ENCODE data around the gene STRBP. TPM values are rescaled to one million over a fixed set of nuclear protein-coding genes. Genes with fewer than 3 reads are reported as not detected.
"Not testable (repeated sequence)": the region's sequence is repeated elsewhere in the genome, so short reads cannot be mapped to it uniquely, and the experiment has no call there.

STRBP gene
- total RNA-seq, 1 donor from 2014 or later: 17.3 TPM

DNA sequence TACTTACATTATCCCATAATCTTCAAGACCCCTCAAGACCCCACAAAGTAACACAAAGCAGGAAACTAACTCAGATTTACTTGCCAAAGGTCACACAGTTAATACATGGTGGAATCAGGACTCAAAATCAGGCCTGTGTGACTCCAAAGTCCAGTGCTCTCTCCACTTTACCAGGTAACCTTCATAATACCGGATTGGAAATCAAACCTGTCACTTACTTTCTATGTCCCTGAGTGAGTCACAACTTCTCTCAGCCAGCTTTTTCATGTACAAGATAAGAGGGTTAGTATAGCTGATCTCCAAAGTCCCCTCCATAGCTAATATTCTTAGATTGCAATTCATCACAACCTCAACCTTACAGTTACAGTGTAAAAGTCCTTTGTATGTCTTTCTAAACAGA lies 17.1 kb downstream of the STRBP start:
- no peak overlapping the region for H3K27ac Mint-ChIP-seq (ENCODE audit: unreplicated experiment)
- no peak overlapping the region for H3K4me3 Mint-ChIP-seq (ENCODE audit: unreplicated experiment)
- no peak for DNase-seq (ENCODE audit: extremely low spot score, unreplicated experiment)
- peaks cover 5% of the 10 kb centered on the region for H3K4me1 Mint-ChIP-seq (ENCODE audit: unreplicated experiment)
- H3K27me3 Mint-ChIP-seq (ENCODE audit: unreplicated experiment): no peaks in the 10 kb centered on the region
- no peaks in the 10 kb centered on the region for H3K9me3 Mint-ChIP-seq (ENCODE audit: unreplicated experiment)
- TF ChIP-seq, protein P1, sequence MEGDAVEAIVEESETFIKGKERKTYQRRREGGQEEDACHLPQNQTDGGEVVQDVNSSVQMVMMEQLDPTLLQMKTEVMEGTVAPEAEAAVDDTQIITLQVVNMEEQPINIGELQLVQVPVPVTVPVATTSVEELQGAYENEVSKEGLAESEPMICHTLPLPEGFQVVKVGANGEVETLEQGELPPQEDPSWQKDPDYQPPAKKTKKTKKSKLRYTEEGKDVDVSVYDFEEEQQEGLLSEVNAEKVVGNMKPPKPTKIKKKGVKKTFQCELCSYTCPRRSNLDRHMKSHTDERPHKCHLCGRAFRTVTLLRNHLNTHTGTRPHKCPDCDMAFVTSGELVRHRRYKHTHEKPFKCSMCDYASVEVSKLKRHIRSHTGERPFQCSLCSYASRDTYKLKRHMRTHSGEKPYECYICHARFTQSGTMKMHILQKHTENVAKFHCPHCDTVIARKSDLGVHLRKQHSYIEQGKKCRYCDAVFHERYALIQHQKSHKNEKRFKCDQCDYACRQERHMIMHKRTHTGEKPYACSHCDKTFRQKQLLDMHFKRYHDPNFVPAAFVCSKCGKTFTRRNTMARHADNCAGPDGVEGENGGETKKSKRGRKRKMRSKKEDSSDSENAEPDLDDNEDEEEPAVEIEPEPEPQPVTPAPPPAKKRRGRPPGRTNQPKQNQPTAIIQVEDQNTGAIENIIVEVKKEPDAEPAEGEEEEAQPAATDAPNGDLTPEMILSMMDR (IDR thresholded peaks at IDR 0.05): no peak
- H3K36me3 Mint-ChIP-seq (ENCODE audit: unreplicated experiment): no peaks in the 10 kb centered on the region

DNA sequence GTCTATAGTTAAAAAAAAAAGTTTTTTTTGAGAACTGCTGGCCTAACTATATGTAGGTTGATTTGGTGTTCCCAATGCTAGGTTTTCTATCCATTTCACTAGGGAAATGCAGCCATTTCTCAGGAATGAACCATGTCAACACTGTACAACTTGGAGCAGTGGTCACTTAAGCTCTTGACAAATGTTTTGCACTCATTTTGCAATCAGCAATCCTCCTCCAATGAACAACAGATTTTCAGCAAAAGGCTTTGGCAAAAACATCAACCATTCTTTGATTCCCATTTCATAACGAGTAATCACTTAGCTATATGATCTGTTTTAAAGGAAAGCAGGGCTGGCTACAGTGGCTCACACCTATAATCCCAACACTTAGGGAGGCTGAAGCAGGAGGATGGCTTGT lies 17.9 kb downstream of the STRBP start:
- no peaks in the 10 kb centered on the region for H3K9me3 Mint-ChIP-seq (ENCODE audit: unreplicated experiment)
- no peak for DNase-seq (ENCODE audit: extremely low spot score, unreplicated experiment)
- TF ChIP-seq, protein P1 (IDR thresholded peaks at IDR 0.05): no peak

DNA sequence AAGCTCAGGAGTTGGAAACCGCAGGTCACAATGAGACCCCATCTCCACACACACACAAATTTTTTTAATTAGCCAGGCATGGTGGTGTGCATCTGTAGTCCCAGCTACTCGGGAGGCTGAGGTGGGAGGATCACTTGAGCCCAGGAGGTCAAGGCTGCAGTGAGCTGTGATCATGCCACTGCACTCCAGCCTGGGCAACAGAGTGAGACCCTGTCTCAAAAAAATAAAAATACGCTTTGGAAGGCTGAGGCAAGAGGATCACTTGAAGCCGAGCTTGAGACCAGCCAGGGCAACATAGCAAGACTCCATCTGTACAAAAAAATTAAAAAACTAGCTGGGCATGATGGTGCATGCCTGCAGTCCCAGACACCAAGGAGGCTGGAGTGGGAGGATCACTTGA lies 19.2 kb downstream of the STRBP start:
- H3K4me1 Mint-ChIP-seq (ENCODE audit: unreplicated experiment): peaks cover 12% of the 10 kb centered on the region
- not testable (repeated sequence) for H3K9me3 Mint-ChIP-seq (ENCODE audit: unreplicated experiment); H3K27ac Mint-ChIP-seq (ENCODE audit: unreplicated experiment); H3K27me3 Mint-ChIP-seq (ENCODE audit: unreplicated experiment); DNase-seq (ENCODE audit: extremely low spot score, unreplicated experiment); H3K4me3 Mint-ChIP-seq (ENCODE audit: unreplicated experiment); H3K36me3 Mint-ChIP-seq (ENCODE audit: unreplicated experiment)

More for the DNA sequence above, 17.9 kb downstream of the STRBP start:
- no peaks in the 10 kb centered on the region for H3K27me3 Mint-ChIP-seq (ENCODE audit: unreplicated experiment)
- no peak overlapping the region for H3K4me3 Mint-ChIP-seq (ENCODE audit: unreplicated experiment)
- H3K4me1 Mint-ChIP-seq (ENCODE audit: unreplicated experiment): peaks cover 12% of the 10 kb centered on the region
- no peaks in the 10 kb centered on the region for H3K36me3 Mint-ChIP-seq (ENCODE audit: unreplicated experiment)
- H3K27ac Mint-ChIP-seq (ENCODE audit: unreplicated experiment): no peak overlapping the region

DNA sequence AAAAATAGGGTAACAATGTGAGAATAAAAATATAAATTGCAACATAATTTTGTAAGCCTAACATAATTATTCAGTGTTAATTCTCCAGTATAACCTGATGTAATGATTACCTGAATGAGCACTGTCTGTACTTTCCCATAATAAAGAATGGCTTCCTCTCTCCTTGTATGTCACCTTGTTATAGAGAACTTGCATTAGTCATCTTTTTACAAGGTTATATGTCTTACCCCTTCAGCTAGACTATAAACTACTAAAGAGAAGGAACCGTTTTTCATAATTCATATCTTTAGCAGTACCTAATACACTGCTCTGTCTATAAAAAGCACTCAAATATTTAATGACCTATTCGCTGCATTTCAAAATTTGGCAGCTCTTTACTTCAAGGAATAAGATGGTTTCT lies 19.8 kb downstream of the STRBP start:
- Mint-ChIP-seq H3K27ac (ENCODE audit: unreplicated experiment) (no peak overlapping the region), H3K4me3 (ENCODE audit: unreplicated experiment) (no peak overlapping the region), H3K36me3 (ENCODE audit: unreplicated experiment) (no peaks in the 10 kb centered on the region), H3K27me3 (ENCODE audit: unreplicated experiment) (no peaks in the 10 kb centered on the region), H3K4me1 (ENCODE audit: unreplicated experiment) (peaks cover 12% of the 10 kb centered on the region), H3K9me3 (ENCODE audit: unreplicated experiment) (no peaks in the 10 kb centered on the region)
- DNase-seq (ENCODE audit: extremely low spot score, unreplicated experiment): no peak
- TF ChIP-seq, protein P1 (IDR thresholded peaks at IDR 0.05): no peak

DNA sequence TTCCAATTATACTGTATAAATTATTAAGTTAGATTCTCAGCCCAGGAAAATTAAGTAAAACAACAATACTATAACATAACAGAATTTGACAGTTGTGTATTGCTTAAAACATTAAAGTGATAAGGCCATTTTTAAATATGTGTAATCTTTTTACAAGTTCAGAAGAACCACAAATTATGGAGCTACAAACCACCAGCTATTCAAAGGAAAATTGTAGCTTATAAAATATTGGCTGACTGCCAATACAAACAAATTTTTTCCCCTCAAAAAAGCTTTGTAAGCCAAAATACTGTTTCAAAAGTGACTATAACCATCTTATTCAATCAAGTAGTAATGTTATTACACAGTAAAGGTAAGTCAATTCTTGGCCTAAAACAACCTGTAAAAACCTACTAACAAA lies 21.9 kb downstream of the STRBP start:
- Mint-ChIP-seq H3K9me3 (ENCODE audit: unreplicated experiment) (peaks cover 8% of the 10 kb centered on the region), H3K4me1 (ENCODE audit: unreplicated experiment) (peaks cover 12% of the 10 kb centered on the region), H3K4me3 (ENCODE audit: unreplicated experiment) (no peak overlapping the region), H3K27me3 (ENCODE audit: unreplicated experiment) (no peaks in the 10 kb centered on the region), H3K36me3 (ENCODE audit: unreplicated experiment) (peaks cover 2% of the 10 kb centered on the region), H3K27ac (ENCODE audit: unreplicated experiment) (no peak overlapping the region)
- no peak for DNase-seq (ENCODE audit: extremely low spot score, unreplicated experiment)
- TF ChIP-seq, protein P1 (IDR thresholded peaks at IDR 0.05): no peak

DNA sequence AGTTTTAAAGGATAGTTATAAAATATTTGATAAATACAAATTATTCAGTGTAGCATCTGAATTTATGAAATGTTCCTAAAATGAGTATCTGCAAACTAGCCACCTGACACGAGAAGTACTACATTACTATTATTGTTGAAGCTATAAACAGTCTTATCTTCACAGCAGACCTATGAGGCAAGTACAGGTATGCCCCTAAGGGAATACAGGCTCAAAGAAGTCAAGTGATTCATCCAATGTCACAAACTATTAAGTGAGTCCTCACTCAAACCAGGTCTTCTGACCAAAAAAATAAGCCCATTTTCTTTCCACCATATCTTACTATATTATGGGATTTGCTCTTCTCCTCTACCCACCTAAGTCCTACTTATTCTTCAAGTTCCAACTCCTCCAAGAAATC lies 28.7 kb downstream of the STRBP start:
- TF ChIP-seq, protein P1 (IDR thresholded peaks at IDR 0.05): no peak
- Mint-ChIP-seq H3K27ac (ENCODE audit: unreplicated experiment) (no peak overlapping the region), H3K36me3 (ENCODE audit: unreplicated experiment) (peaks cover 4% of the 10 kb centered on the region), H3K4me1 (ENCODE audit: unreplicated experiment) (no peaks in the 10 kb centered on the region), H3K9me3 (ENCODE audit: unreplicated experiment) (peaks cover 8% of the 10 kb centered on the region), H3K27me3 (ENCODE audit: unreplicated experiment) (no peaks in the 10 kb centered on the region), H3K4me3 (ENCODE audit: unreplicated experiment) (no peak overlapping the region)
- DNase-seq (ENCODE audit: extremely low spot score, unreplicated experiment): no peak
